HepG2 (cell line): ENCODE measurements around the gene HLF. TPM values are rescaled to one million over a fixed set of nuclear protein-coding genes. Genes with fewer than 3 reads are reported as not detected.

Experiments used
- AGO1 ChIP-seq: fragments of 200-400 bp; formaldehyde crosslinking; IDR thresholded peaks from 2 replicates; pipeline ENCODE4 v1.6.1; 2017; ENCODE audit warnings: mild to moderate bottlenecking, low read depth, low read length, moderate library complexity; ENCODE audit not compliant: poor library complexity, severe bottlenecking
- BHLHE40 ChIP-seq: IDR thresholded peaks from 2 replicates; pipeline ENCODE4 v1.6.1; 2011; ENCODE audit warnings: low read length, improper control_type of control experiment
- GFI1 ChIP-seq: sonication (generic); formaldehyde crosslinking; IDR thresholded peaks from 2 replicates; pipeline ENCODE4 v1.5.0; 2020; ENCODE audit warnings: missing genetic modification reagents, mild to moderate bottlenecking, borderline replicate concordance
- MBD4 ChIP-seq: IDR thresholded peaks from 2 replicates; pipeline ENCODE4 v1.6.1; 2012; ENCODE audit warnings: low read length, inconsistent platforms, borderline replicate concordance
- MLXIP ChIP-seq: sonication (generic); formaldehyde crosslinking; IDR thresholded peaks from 2 replicates; pipeline ENCODE4 v1.9.0; 2021; ENCODE audit warnings: missing genetic modification reagents, borderline replicate concordance
- PRMT3 ChIP-seq: sonication (generic); formaldehyde crosslinking; IDR thresholded peaks from 2 replicates; pipeline ENCODE4 v1.8.1; 2022; ENCODE audit warnings: low read depth, mild to moderate bottlenecking, moderate library complexity, missing genetic modification reagents, borderline replicate concordance
- SIX4 ChIP-seq: sonication (generic); formaldehyde crosslinking; IDR thresholded peaks from 2 replicates; pipeline ENCODE4 v1.4.0; 2020; ENCODE audit warnings: missing genetic modification reagents
- SNAI1 ChIP-seq: sonication (generic); formaldehyde crosslinking; IDR thresholded peaks from 2 replicates; pipeline ENCODE4 v1.5.0; 2020; ENCODE audit warnings: mild to moderate bottlenecking, missing genetic modification reagents, borderline replicate concordance
- TSC22D2 ChIP-seq: sonication (generic); formaldehyde crosslinking; IDR thresholded peaks from 2 replicates; pipeline ENCODE4 v1.5.1; 2020; ENCODE audit warnings: missing genetic modification reagents, mild to moderate bottlenecking, borderline replicate concordance
- ZBTB3 ChIP-seq: sonication (generic); formaldehyde crosslinking; IDR thresholded peaks from 2 replicates; pipeline ENCODE4 v1.4.0; 2020; ENCODE audit warnings: low read depth, mild to moderate bottlenecking, moderate library complexity, missing genetic modification reagents, borderline replicate concordance
- ZC3H4 ChIP-seq: sonication (generic); formaldehyde crosslinking; IDR thresholded peaks from 2 replicates; pipeline ENCODE4 v1.4.0; 2020; ENCODE audit warnings: missing genetic modification reagents, borderline replicate concordance
- ZFP36L1 ChIP-seq: sonication (generic); formaldehyde crosslinking; IDR thresholded peaks from 2 replicates; pipeline ENCODE4 v1.8.0; 2022; ENCODE audit warnings: mild to moderate bottlenecking, missing genetic modification reagents, moderate library complexity
- ZNF275 ChIP-seq: sonication (generic); formaldehyde crosslinking; IDR thresholded peaks from 2 replicates; pipeline ENCODE4 v1.8.0; 2022; ENCODE audit warnings: missing genetic modification reagents, mild to moderate bottlenecking, inconsistent platforms, borderline replicate concordance
- ZNF441 ChIP-seq: sonication (generic); formaldehyde crosslinking; IDR thresholded peaks from 2 replicates; pipeline ENCODE4 v1.7.0; 2021; ENCODE audit warnings: missing genetic modification reagents, borderline replicate concordance
- ZNF546 ChIP-seq: sonication (generic); formaldehyde crosslinking; conservative IDR thresholded peaks from 2 replicates; pipeline ENCODE4 v1.8.1; 2023; ENCODE audit warnings: mild to moderate bottlenecking, missing genetic modification reagents
- polyA plus RNA-seq, 8 experiments: library from polyadenylated mRNA; depleted of rRNA in 3 of 8; stranded (reverse) in 7 of 8; unstranded in 1 of 8; fragments of >200 nt; fragmentation: Illumina TruSeq in 4 of 8; extraction: Trizol in 4 of 8; gene quantifications; 2 replicates each; pipeline versions ENCODE4 v1.2.1 to v1.2.3, GENCODE V29; 2011 to 2016; ENCODE audit warnings: low read depth in 4 of 8, missing spikeins in 1 of 8, mixed read lengths in 1 of 8; ENCODE audit not compliant: insufficient read depth in 1 of 8
- total RNA-seq, 5 experiments: library from RNA; depleted of rRNA; stranded (reverse); fragments of >200 nt; fragmentation: Illumina TruSeq; extraction: Trizol; gene quantifications; 2 replicates each; pipeline ENCODE4 v1.2.3, GENCODE V29; 2016; ENCODE audit warnings: low read depth in 1 of 5
- TF ChIP-seq, protein P1 (sequence below): sonication (generic); formaldehyde crosslinking; IDR thresholded peaks from 2 replicates; pipeline ENCODE4 v1.4.0; 2020; ENCODE audit warnings: mild to moderate bottlenecking, missing genetic modification reagents
- TF ChIP-seq, protein P2 (sequence below): sonication (generic); formaldehyde crosslinking; IDR thresholded peaks from 2 replicates; pipeline ENCODE4 v1.9.0; 2021; ENCODE audit warnings: missing genetic modification reagents, borderline replicate concordance
- TF ChIP-seq, protein P3 (sequence below): sonication (generic); formaldehyde crosslinking; IDR thresholded peaks from 2 replicates; pipeline ENCODE4 v1.5.1; 2020; ENCODE audit warnings: missing genetic modification reagents, mild to moderate bottlenecking, borderline replicate concordance

The HLF gene
- total and polyA plus RNA-seq, 2 of the 13 experiments (the other 11 are each of a cell fraction or from before 2014, with no cell fraction given) = 202 to 346 TPM

DNA sequence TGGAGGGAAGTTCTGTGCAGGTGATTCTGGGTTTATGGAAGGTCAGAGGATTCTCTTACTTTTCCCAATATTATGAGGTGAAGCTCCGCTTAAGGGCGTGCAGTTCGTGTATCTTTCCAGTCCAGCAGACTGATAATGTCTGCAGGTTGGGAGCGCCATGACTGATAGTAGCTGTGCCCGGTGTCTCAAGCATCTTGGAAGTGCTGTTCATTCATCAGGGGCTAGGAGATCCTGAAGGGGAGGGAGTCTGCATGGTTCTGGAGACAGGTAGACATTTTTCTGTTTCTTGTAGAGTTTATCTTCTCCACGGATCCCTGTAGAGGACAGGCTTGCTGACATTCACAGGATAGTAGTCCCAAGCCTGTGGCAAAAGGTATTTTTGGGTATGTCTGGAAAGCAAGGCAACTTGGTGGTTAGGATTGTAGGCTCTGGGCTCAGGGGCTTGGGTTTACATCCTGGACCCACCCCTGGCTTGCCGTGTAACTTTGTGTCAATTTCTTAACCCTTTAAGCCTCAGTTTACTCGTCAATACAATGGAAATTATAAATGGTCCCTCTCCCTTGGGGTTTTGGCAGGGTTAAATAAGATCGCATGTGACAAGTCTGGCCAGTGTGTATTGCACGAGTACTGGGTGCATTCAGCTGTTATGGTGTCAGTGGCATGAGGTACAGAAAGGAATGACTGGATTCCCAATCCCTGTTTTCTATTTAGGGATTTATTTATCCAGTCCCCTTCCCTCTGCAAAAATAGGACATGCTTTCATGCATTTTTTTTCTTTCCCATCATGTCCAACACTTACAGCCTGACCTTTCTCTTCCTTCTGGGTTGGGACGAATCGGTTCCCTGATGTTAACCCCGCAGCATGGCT, 8.2 kb downstream of the HLF start (continued):
- TF ChIP-seq MLXIP (CRISPR knock-in tag) = no peak
- peak; percentile 25; the same call in 1 of the 2 replicates for TF ChIP-seq MBD4
- TF ChIP-seq GFI1 = no peak
- TF ChIP-seq ZBTB3 (CRISPR knock-in tag) = no peak
- TF ChIP-seq ZFP36L1 (CRISPR knock-in tag) = no peak
- no peak for TF ChIP-seq BHLHE40
- no peak for TF ChIP-seq AGO1
- TF ChIP-seq ZNF546 = no peak
- TF ChIP-seq, protein P1, sequence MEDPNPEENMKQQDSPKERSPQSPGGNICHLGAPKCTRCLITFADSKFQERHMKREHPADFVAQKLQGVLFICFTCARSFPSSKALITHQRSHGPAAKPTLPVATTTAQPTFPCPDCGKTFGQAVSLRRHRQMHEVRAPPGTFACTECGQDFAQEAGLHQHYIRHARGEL (CRISPR knock-in tag) = no peak
- no peak for TF ChIP-seq PRMT3 (CRISPR knock-in tag)
- no peak for TF ChIP-seq TSC22D2 (CRISPR knock-in tag)
- no peak for TF ChIP-seq ZNF275 (CRISPR knock-in tag)
- TF ChIP-seq, protein P2, sequence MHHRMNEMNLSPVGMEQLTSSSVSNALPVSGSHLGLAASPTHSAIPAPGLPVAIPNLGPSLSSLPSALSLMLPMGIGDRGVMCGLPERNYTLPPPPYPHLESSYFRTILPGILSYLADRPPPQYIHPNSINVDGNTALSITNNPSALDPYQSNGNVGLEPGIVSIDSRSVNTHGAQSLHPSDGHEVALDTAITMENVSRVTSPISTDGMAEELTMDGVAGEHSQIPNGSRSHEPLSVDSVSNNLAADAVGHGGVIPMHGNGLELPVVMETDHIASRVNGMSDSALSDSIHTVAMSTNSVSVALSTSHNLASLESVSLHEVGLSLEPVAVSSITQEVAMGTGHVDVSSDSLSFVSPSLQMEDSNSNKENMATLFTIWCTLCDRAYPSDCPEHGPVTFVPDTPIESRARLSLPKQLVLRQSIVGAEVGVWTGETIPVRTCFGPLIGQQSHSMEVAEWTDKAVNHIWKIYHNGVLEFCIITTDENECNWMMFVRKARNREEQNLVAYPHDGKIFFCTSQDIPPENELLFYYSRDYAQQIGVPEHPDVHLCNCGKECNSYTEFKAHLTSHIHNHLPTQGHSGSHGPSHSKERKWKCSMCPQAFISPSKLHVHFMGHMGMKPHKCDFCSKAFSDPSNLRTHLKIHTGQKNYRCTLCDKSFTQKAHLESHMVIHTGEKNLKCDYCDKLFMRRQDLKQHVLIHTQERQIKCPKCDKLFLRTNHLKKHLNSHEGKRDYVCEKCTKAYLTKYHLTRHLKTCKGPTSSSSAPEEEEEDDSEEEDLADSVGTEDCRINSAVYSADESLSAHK (CRISPR knock-in tag) = no peak
- no peak for TF ChIP-seq SIX4
- TF ChIP-seq ZNF441 = peak; percentile 71; the same call in 1 of the 2 replicates
- TF ChIP-seq, protein P3, sequence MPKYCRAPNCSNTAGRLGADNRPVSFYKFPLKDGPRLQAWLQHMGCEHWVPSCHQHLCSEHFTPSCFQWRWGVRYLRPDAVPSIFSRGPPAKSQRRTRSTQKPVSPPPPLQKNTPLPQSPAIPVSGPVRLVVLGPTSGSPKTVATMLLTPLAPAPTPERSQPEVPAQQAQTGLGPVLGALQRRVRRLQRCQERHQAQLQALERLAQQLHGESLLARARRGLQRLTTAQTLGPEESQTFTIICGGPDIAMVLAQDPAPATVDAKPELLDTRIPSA = no peak
- TF ChIP-seq SNAI1 = peak; percentile 67; the same call in 1 of the 2 replicates
- TF ChIP-seq ZC3H4 (CRISPR knock-in tag) = no peak
